WTC11 (cell line): ENCODE results near the gene C14orf132.

ENCODE experiments used
- SMAD4 ChIP-seq: sonication (generic); formaldehyde crosslinking; IDR thresholded peaks from 2 replicates; pipeline ENCODE4 v1.8.0; 2022; ENCODE audit warnings: mild to moderate bottlenecking, missing genetic modification reagents
- TF ChIP-seq, protein P1 (sequence below): fragments of 200-600 bp; IDR thresholded peaks from 2 replicates; pipeline ENCODE4 v1.8.0; 2022; ENCODE audit warnings: antibody characterized with exemption

DNA sequence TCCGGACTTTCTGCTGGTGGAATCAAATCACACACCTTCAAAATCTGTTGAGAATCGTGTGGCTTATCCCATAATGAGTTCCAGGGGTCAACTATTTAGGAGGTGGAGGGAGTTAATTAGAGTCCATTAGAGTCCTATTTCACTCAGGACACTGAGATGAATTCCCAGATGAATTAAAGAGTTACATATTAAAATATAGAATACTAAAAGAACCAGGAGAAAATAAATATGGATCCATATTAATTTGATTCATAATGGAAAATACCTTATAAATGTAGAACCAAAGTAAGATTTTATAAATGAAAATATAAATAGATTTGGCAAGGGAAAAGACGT is 44.6 kb upstream of the C14orf132 start:
- TF ChIP-seq, protein P1, sequence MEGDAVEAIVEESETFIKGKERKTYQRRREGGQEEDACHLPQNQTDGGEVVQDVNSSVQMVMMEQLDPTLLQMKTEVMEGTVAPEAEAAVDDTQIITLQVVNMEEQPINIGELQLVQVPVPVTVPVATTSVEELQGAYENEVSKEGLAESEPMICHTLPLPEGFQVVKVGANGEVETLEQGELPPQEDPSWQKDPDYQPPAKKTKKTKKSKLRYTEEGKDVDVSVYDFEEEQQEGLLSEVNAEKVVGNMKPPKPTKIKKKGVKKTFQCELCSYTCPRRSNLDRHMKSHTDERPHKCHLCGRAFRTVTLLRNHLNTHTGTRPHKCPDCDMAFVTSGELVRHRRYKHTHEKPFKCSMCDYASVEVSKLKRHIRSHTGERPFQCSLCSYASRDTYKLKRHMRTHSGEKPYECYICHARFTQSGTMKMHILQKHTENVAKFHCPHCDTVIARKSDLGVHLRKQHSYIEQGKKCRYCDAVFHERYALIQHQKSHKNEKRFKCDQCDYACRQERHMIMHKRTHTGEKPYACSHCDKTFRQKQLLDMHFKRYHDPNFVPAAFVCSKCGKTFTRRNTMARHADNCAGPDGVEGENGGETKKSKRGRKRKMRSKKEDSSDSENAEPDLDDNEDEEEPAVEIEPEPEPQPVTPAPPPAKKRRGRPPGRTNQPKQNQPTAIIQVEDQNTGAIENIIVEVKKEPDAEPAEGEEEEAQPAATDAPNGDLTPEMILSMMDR: no peak
- no peak for TF ChIP-seq SMAD4 (CRISPR knock-in tag)
